ENCODE data around the gene MRPL43. TPM values are rescaled to one million over a fixed set of nuclear protein-coding genes. Genes with fewer than 3 reads are reported as not detected.

MRPL43 gene
- total and polyA plus RNA-seq, 2 donors (not counting 3 experiments of a cell fraction or from before 2014, with no cell fraction given) = 75.0 to 144 TPM

GRCh38 chr10:100988166-100988565 lies 869 bp upstream of the MRPL43 start:
- H3K27ac ChIP-seq (ENCODE audit: insufficient read depth, low read depth, low read length) = no peak overlapping the region
- TSS peak; percentile 23 for BruUV-seq (replicated peaks)
- H3K9ac ChIP-seq (replicated peaks; ENCODE audit: extremely low read depth, insufficient read depth, low read length) = peak overlapping the region; percentile 53
- H3K4me2 ChIP-seq (ENCODE audit: insufficient read depth, low read length) = peak overlapping the region; percentile 79
- intact Hi-C loops (cut with micrococcal nuclease) = no loop called here
- H3K9me3 ChIP-seq (replicated peaks; ENCODE audit: control insufficient read depth, insufficient read depth, low read length) = no peaks in the 10 kb centered on the region
- H3K27me3 ChIP-seq (ENCODE audit: control insufficient read depth in 2 of 2, insufficient read depth in 2 of 2, low read length in 2 of 2) = no peaks in the 10 kb centered on the region
- TF ChIP-seq MAX (IDR thresholded peaks at IDR 0.05; ENCODE audit: insufficient read depth, insufficient read length) (no peak), FOS (IDR thresholded peaks at IDR 0.05; ENCODE audit: borderline replicate concordance, insufficient read depth, low read length) (no peak), POLR2A (IDR thresholded peaks at IDR 0.05; ENCODE audit: low read depth, low read length) (no peak)
- H3K4me1 ChIP-seq (ENCODE audit: control insufficient read depth, extremely low read depth, insufficient read depth, low read length) = peaks cover 12% of the 10 kb centered on the region
- CTCF ChIA-PET = interaction anchor here (1.2 to 3.8 kb wide), 2 partner anchors 9 to 31 kb away, joined by 4 to 15 read pairs; no protein-coding TSS in a partner anchor
- H2AFZ ChIP-seq (ENCODE audit: low read depth, low read length) = no peak overlapping the region
- peak overlapping the region; percentile 73 to 98 (median 81) for H3K4me3 ChIP-seq (replicated peaks in 1 of 3; ENCODE audit: insufficient read depth in 1 of 3, low read depth in 1 of 3, low read length in 3 of 3)
- no peaks in the 10 kb centered on the region for H3K9me1 ChIP-seq (replicated peaks; ENCODE audit: control insufficient read depth, extremely low read depth, insufficient read depth, low read length)
- H3K36me3 ChIP-seq (ENCODE audit: control insufficient read depth in 2 of 2, extremely low read depth in 1 of 2, insufficient read depth in 2 of 2, low read length in 2 of 2) = peaks cover 1 to 16% of the 10 kb centered on the region in 2 experiments
- H4K20me1 ChIP-seq (replicated peaks; ENCODE audit: control insufficient read depth, extremely low read depth, insufficient read depth, low read length) = no peaks in the 10 kb centered on the region
- peaks cover 30% of the 10 kb centered on the region for H3K79me2 ChIP-seq (ENCODE audit: control insufficient read depth, insufficient read depth, low read length)
- DNase-seq (ENCODE audit: low read depth, low spot score) = no peak
- FAIRE-seq = no peak
- dilution Hi-C loops (cut with MboI; ENCODE audit: extremely low pct_ligation_motif_present, low sequenced_read_pairs) = no loop called here
- POLR2A ChIA-PET = no interaction called here

- FAIRE-seq (no peak), DNase-seq (ENCODE audit: low read depth, low spot score) (no peak)
- no TSS peak for BruUV-seq (replicated peaks)
- ChIA-PET POLR2A (interaction anchor here (0.7 kb wide), 1 partner anchor 18 kb away, joined by 3 read pairs; the partner anchor contains the start of gene SEMA4G), CTCF (interaction anchor here (0.7 to 3.8 kb wide), 4 partner anchors 10 to 32 kb away, joined by 3 to 15 read pairs (median 4); partner anchors contain the start of gene SEMA4G)
- Histone ChIP-seq H3K27ac (ENCODE audit: insufficient read depth, low read depth, low read length) (no peak overlapping the region), H4K20me1 (replicated peaks; ENCODE audit: control insufficient read depth, extremely low read depth, insufficient read depth, low read length) (no peaks in the 10 kb centered on the region), H3K9ac (replicated peaks; ENCODE audit: extremely low read depth, insufficient read depth, low read length) (peak overlapping the region; percentile 53), H3K4me2 (ENCODE audit: insufficient read depth, low read length) (peak overlapping the region; percentile 79), H3K4me1 (ENCODE audit: control insufficient read depth, extremely low read depth, insufficient read depth, low read length) (peaks cover 12% of the 10 kb centered on the region), H3K4me3 (replicated peaks in 1 of 3; ENCODE audit: insufficient read depth in 1 of 3, low read depth in 1 of 3, low read length in 3 of 3) (peak overlapping the region; percentile 73 to 98 (median 81)), H3K36me3 (ENCODE audit: control insufficient read depth in 2 of 2, extremely low read depth in 1 of 2, insufficient read depth in 2 of 2, low read length in 2 of 2) (peaks cover 0 to 17% of the 10 kb centered on the region in 2 experiments), H3K9me1 (replicated peaks; ENCODE audit: control insufficient read depth, extremely low read depth, insufficient read depth, low read length) (no peaks in the 10 kb centered on the region), H3K27me3 (ENCODE audit: control insufficient read depth in 2 of 2, insufficient read depth in 2 of 2, low read length in 2 of 2) (no peaks in the 10 kb centered on the region), H2AFZ (ENCODE audit: low read depth, low read length) (peak overlapping the region; percentile 95), H3K79me2 (ENCODE audit: control insufficient read depth, insufficient read depth, low read length) (peaks cover 30% of the 10 kb centered on the region), H3K9me3 (replicated peaks; ENCODE audit: control insufficient read depth, insufficient read depth, low read length) (no peaks in the 10 kb centered on the region)
- dilution Hi-C loops (cut with MboI; ENCODE audit: extremely low pct_ligation_motif_present, low sequenced_read_pairs) = no loop called here
- no peak for TF ChIP-seq POLR2AphosphoS5 (IDR thresholded peaks at IDR 0.05; ENCODE audit: insufficient read depth, low read depth, low read length)
- no peak for TF ChIP-seq POLR2A (IDR thresholded peaks at IDR 0.05; ENCODE audit: low read depth, low read length)
- no peak for TF ChIP-seq JUN (IDR thresholded peaks at IDR 0.05; ENCODE audit: borderline replicate concordance, insufficient read depth, insufficient read length, low read depth)
- TF ChIP-seq MAX (IDR thresholded peaks at IDR 0.05; ENCODE audit: insufficient read depth, insufficient read length) = no peak
- no peak for TF ChIP-seq EZH2 (IDR thresholded peaks at IDR 0.05; ENCODE audit: borderline replicate concordance, low read depth, low read length, severe bottlenecking)
- no peak for TF ChIP-seq GATA2 (IDR thresholded peaks at IDR 0.05; ENCODE audit: insufficient read depth, insufficient read length, low read depth, low read length)
- TF ChIP-seq MYC (IDR thresholded peaks at IDR 0.05; ENCODE audit: low read depth, low read length) = no peak
- no peak for TF ChIP-seq CTCF (IDR thresholded peaks at IDR 0.05; ENCODE audit: extremely low read depth in 1 of 2, insufficient read depth in 1 of 2, low read depth in 1 of 2, low read length in 2 of 2)
- TF ChIP-seq FOS (IDR thresholded peaks at IDR 0.05; ENCODE audit: borderline replicate concordance, insufficient read depth, low read length) = no peak
- intact Hi-C loops (cut with micrococcal nuclease) = loop anchor here (1.0 kb wide), 1 partner anchor 18 kb away; the partner anchor contains the start of gene SEMA4G
Measured at GRCh38 chr10:100987685-100988049, 370 bp upstream of the MRPL43 start.
